Measurements from ENCODE around the gene TCERG1L.

The TCERG1L gene

GRCh38 chr10:131203456-131204357 lies 107.8 kb downstream of the TCERG1L start:
- H3K4me3 ChIP-seq (ENCODE audit: low read depth, low read length) = no peak overlapping the region
- TF ChIP-seq CTCF (IDR thresholded peaks at IDR 0.05; ENCODE audit: low read depth, low read length) = no peak
- no peak for DNase-seq (ENCODE audit: low read depth, low spot score)
- in situ Hi-C loops (cut with HindIII; ENCODE audit: low sequenced_read_pairs) = no loop called here

GRCh38 chr10:131202990-131203389 lies 108.5 kb downstream of the TCERG1L start:
- TF ChIP-seq CTCF (IDR thresholded peaks at IDR 0.05; ENCODE audit: low read depth, low read length) = no peak
- no peak overlapping the region for H3K4me3 ChIP-seq (ENCODE audit: low read depth, low read length)
- no peak for DNase-seq (ENCODE audit: low read depth, low spot score)
- in situ Hi-C loops (cut with HindIII; ENCODE audit: low sequenced_read_pairs) = no loop called here

GRCh38 chr10:131201741-131202515 lies 109.6 kb downstream of the TCERG1L start:
- in situ Hi-C loops (cut with HindIII; ENCODE audit: low sequenced_read_pairs) = no loop called here
- no peak for DNase-seq (ENCODE audit: low read depth, low spot score)
- TF ChIP-seq CTCF (IDR thresholded peaks at IDR 0.05; ENCODE audit: low read depth, low read length) = no peak
- no peak overlapping the region for H3K4me3 ChIP-seq (ENCODE audit: low read depth, low read length)

GRCh38 chr10:131200856-131201470 lies 110.6 kb downstream of the TCERG1L start:
- in situ Hi-C loops (cut with HindIII; ENCODE audit: low sequenced_read_pairs) = no loop called here
- DNase-seq (ENCODE audit: low read depth, low spot score) = no peak
- no peak for TF ChIP-seq CTCF (IDR thresholded peaks at IDR 0.05; ENCODE audit: low read depth, low read length)
- no peak overlapping the region for H3K4me3 ChIP-seq (ENCODE audit: low read depth, low read length)

- DNase-seq (ENCODE audit: low read depth, low spot score) = no peak
- no peak overlapping the region for H3K4me3 ChIP-seq (ENCODE audit: low read depth, low read length)
- in situ Hi-C loops (cut with HindIII; ENCODE audit: low sequenced_read_pairs) = no loop called here
- no peak for TF ChIP-seq CTCF (IDR thresholded peaks at IDR 0.05; ENCODE audit: low read depth, low read length)
Measured at GRCh38 chr10:131199646-131200045, 111.9 kb downstream of the TCERG1L start.

- no peak for DNase-seq (ENCODE audit: low read depth, low spot score)
- TF ChIP-seq CTCF (IDR thresholded peaks at IDR 0.05; ENCODE audit: low read depth, low read length) = no peak
- in situ Hi-C loops (cut with HindIII; ENCODE audit: low sequenced_read_pairs) = no loop called here
- H3K4me3 ChIP-seq (ENCODE audit: low read depth, low read length) = no peak overlapping the region
Measured at GRCh38 chr10:131198843-131199242, 112.7 kb downstream of the TCERG1L start.
